A673 (cell line): ENCODE data around the gene RPP14. TPM values are rescaled to one million over a fixed set of nuclear protein-coding genes. Genes with fewer than 3 reads are reported as not detected.

Experiments used
- BruUV-seq: library from RNA; stranded (reverse); fragments of 400-500 nt; replicated peaks from 2 replicates; lab custom pipeline; 2021; lab: Mats Ljungman, UMichigan
- CTCF ChIA-PET: fragments of 300-600 bp; sonication (Branson Sonifier 250); formaldehyde crosslinking; loops from one replicate; lab custom pipeline; 2022; ENCODE audit warnings: antibody characterized with exemption; lab: Charles Lee
- POLR2A ChIA-PET: fragments of 300-600 bp; sonication (Branson Sonifier 250); formaldehyde crosslinking; loops from one replicate; lab custom pipeline; 2022; ENCODE audit warnings: antibody characterized with exemption; ENCODE audit not compliant: low non-redundant PET; lab: Charles Lee
- DNase-seq: peaks from one replicate; pipeline ENCODE4 v3.0.0-alpha.2; 2015; ENCODE audit warnings: low spot score
- H3K27ac ChIP-seq: fragments of 200-600 bp; sonication (generic); 2 replicates; pipeline ENCODE4 v1.5.1; 2016; ENCODE audit warnings: mixed run types, low read depth, mild to moderate bottlenecking, mixed read lengths, antibody characterized with exemption, low read length; ENCODE audit not compliant: poor library complexity, severe bottlenecking
- H3K27me3 ChIP-seq: fragments of 200-600 bp; sonication (generic); replicated peaks from 2 replicates; pipeline ENCODE4 v1.6.1; 2017; ENCODE audit warnings: mixed run types, low read depth, mild to moderate bottlenecking, mixed read lengths, antibody characterized with exemption, low read length; ENCODE audit not compliant: insufficient read depth, poor library complexity
- H3K36me3 ChIP-seq: fragments of 200-600 bp; sonication (generic); 2 replicates; pipeline ENCODE4 v1.6.1; 2016; ENCODE audit warnings: mixed run types, mild to moderate bottlenecking, mixed read lengths, antibody characterized with exemption, low read length; ENCODE audit not compliant: insufficient read depth, poor library complexity, severe bottlenecking
- H3K4me1 ChIP-seq: fragments of 200-600 bp; sonication (generic); 2 replicates; pipeline ENCODE4 v1.6.1; 2017; ENCODE audit warnings: mixed run types, mild to moderate bottlenecking, mixed read lengths, antibody characterized with exemption, low read length; ENCODE audit not compliant: insufficient read depth, poor library complexity, severe bottlenecking
- H3K4me3 ChIP-seq: fragments of 200-600 bp; sonication (generic); 2 replicates; pipeline ENCODE4 v1.5.1; 2016; ENCODE audit warnings: low read depth, mixed run types, mild to moderate bottlenecking, mixed read lengths, low read length; ENCODE audit not compliant: poor library complexity, severe bottlenecking
- H3K9me3 ChIP-seq: fragments of 200-600 bp; sonication (generic); 2 replicates; pipeline ENCODE4 v1.6.1; 2016; ENCODE audit warnings: mixed run types, low read depth, mild to moderate bottlenecking, mixed read lengths, antibody characterized with exemption, low read length; ENCODE audit not compliant: poor library complexity, severe bottlenecking
- EZH2 ChIP-seq: fragments of 200-600 bp; sonication (generic); IDR thresholded peaks from 2 replicates; pipeline ENCODE4 v1.6.1; 2017; ENCODE audit warnings: borderline replicate concordance, low read depth, mild to moderate bottlenecking, mixed read lengths, antibody characterized with exemption, low read length; ENCODE audit not compliant: poor library complexity, severe bottlenecking
- intact Hi-C: fragments of 100-400 bp; cut with micrococcal nuclease; formaldehyde crosslinking; loops from one replicate; pipeline ENCODE4 v1.10.0; 2022; ENCODE audit not compliant: unreplicated experiment
- total RNA-seq: library from RNA; stranded (reverse); gene quantifications from 2 replicates; pipeline ENCODE4 v1.2.3, GENCODE V29; 2021
- TF ChIP-seq, protein P1 (sequence below): fragments of 300-800, 200-600 bp; sonication (generic); conservative IDR thresholded peaks from 2 replicates; pipeline ENCODE4 v1.5.1; 2017; ENCODE audit warnings: low read depth, mild to moderate bottlenecking, antibody characterized with exemption, low read length, moderate library complexity, mixed read lengths

The RPP14 gene
- total RNA-seq, 1 experiment from 2014 or later = 17.4 TPM

DNA sequence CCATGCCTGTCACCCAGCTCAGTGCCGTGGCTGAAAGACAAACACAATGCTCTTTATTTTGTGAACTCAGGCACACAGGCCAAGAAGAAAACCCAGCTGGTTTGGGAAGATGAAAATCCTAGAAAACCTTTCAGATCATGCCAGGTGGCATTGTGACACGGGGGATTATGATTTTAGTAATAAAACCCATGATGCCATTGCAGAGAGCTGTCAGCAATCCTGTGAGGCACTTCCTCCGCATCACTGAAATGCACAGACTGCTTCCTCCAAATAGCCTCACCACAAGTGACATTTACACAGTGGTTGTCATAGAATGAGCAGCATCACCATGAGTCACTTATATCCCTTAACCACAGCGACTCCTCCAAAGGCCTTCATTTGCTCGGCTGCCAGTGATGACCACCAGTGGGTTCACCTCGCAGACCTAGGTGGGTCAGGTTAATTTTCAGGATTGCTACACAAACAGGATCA, 45.7 kb upstream of the RPP14 start:
- DNase-seq = no peak

DNA sequence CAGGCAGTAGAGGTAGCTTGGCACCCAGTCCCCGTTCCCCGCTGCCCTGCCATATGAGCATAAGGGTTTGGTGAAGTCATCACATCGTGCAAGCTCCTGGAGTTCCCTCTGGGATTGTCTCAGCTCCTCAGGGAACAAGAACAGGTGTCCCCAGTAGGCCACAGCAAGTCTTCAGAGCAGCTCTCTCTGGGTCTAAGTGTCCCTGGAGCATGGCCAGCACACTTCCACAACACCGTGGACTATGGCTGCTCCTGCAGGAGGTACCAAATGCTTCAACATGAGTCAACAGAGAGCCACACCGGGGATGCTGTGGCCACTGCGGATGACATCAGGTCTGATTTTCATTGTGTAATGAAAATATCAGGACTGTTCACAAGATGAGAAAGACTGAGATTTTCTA, 45.3 kb upstream of the RPP14 start:
- intact Hi-C loops = no loop called here
- POLR2A ChIA-PET = no interaction called here
- H3K27ac ChIP-seq = peak overlapping the region; percentile 65
- BruUV-seq = no TSS peak
- no peaks in the 10 kb centered on the region for H3K27me3 ChIP-seq
- H3K4me1 ChIP-seq = peaks cover 29% of the 10 kb centered on the region
- CTCF ChIA-PET = no interaction called here
- TF ChIP-seq, protein P1, sequence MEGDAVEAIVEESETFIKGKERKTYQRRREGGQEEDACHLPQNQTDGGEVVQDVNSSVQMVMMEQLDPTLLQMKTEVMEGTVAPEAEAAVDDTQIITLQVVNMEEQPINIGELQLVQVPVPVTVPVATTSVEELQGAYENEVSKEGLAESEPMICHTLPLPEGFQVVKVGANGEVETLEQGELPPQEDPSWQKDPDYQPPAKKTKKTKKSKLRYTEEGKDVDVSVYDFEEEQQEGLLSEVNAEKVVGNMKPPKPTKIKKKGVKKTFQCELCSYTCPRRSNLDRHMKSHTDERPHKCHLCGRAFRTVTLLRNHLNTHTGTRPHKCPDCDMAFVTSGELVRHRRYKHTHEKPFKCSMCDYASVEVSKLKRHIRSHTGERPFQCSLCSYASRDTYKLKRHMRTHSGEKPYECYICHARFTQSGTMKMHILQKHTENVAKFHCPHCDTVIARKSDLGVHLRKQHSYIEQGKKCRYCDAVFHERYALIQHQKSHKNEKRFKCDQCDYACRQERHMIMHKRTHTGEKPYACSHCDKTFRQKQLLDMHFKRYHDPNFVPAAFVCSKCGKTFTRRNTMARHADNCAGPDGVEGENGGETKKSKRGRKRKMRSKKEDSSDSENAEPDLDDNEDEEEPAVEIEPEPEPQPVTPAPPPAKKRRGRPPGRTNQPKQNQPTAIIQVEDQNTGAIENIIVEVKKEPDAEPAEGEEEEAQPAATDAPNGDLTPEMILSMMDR = no peak
- no peak for TF ChIP-seq EZH2
- H3K4me3 ChIP-seq = no peak overlapping the region
- no peaks in the 10 kb centered on the region for H3K9me3 ChIP-seq
- H3K36me3 ChIP-seq = peaks cover 75% of the 10 kb centered on the region
- DNase-seq = no peak

More for the DNA sequence above, 45.7 kb upstream of the RPP14 start:
- TF ChIP-seq, protein P1 = no peak
- no peak for TF ChIP-seq EZH2
- Histone ChIP-seq H3K36me3 (peaks cover 74% of the 10 kb centered on the region), H3K4me3 (no peak overlapping the region), H3K4me1 (peaks cover 25% of the 10 kb centered on the region), H3K27ac (peak overlapping the region; percentile 65), H3K9me3 (no peaks in the 10 kb centered on the region), H3K27me3 (no peaks in the 10 kb centered on the region)
- intact Hi-C loops = no loop called here
- POLR2A ChIA-PET = no interaction called here
- CTCF ChIA-PET = no interaction called here
- BruUV-seq = no TSS peak

DNA sequence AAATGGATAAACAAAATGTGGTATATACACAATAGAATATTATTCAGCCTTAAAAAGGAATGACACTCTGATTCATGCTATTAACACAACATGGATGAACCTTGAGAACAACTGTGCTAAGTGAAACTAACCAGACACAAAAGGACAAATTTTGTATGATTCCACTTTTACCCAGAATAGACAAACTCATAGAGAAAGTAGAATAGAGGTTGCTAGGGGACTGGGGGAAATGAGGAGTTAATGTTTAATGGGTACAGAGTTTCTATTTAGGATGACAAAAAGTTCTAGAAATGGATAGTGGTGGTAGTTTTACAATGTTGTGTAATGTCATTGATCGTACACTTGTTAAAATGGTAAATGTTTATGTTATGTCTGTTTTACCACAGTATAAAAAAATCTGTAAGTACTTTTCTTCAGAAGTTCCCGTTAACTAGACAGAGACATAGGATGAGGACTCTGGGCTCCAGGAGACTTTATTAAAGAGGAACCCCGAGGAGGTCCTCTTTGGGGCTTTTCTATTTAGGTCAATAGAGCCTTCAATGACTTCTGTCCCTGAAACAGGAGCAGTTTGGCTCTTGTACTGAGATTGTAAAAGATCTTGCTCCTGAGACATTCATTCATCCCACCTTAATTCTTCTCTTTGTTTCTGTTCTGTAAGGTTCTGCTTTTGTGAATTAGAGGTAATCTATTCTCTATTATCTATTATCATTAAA, 43.9 kb upstream of the RPP14 start:
- CTCF ChIA-PET = no interaction called here
- POLR2A ChIA-PET = no interaction called here
- intact Hi-C loops = no loop called here

More for the DNA sequence above, 43.9 kb upstream of the RPP14 start:
- no peak overlapping the region for H3K4me3 ChIP-seq
- H3K36me3 ChIP-seq = peaks cover 74% of the 10 kb centered on the region
- no peaks in the 10 kb centered on the region for H3K27me3 ChIP-seq
- no peaks in the 10 kb centered on the region for H3K9me3 ChIP-seq
- BruUV-seq = TSS peak; percentile 1
- peaks cover 31% of the 10 kb centered on the region for H3K4me1 ChIP-seq
- no peak overlapping the region for H3K27ac ChIP-seq
- no peak for TF ChIP-seq EZH2
- TF ChIP-seq, protein P1 = no peak
- no peak for DNase-seq
